Suprapubic skin (tissue), 4 donors: Measurements from ENCODE around the gene TCP11L1.

Experiments used
- EP300 ChIP-seq: sonication (generic); formaldehyde crosslinking; IDR thresholded peaks from one replicate; pipeline ENCODE4 v1.6.1; 2017; ENCODE audit warnings: antibody characterized with exemption
- POLR2A ChIP-seq, 2 donors: fragments of 450-650 bp; IDR thresholded peaks; one replicate each; pipeline ENCODE4 v1.6.1; 2017; ENCODE audit warnings: antibody characterized with exemption in 2 of 2, mild to moderate bottlenecking in 2 of 2, moderate library complexity in 2 of 2
- POLR2AphosphoS5 ChIP-seq, 3 donors: sonication (generic); formaldehyde crosslinking; IDR thresholded peaks; one replicate each; pipeline ENCODE4 v1.6.1; 2017; ENCODE audit warnings: antibody characterized with exemption in 3 of 3
- TF ChIP-seq, protein P1 (sequence below), 2 donors: fragments of 200-600 bp in 1 of 2; fragments of 450-650 bp in 1 of 2; sonication (generic) in 1 of 2; IDR thresholded peaks; one replicate each; pipeline ENCODE4 v1.5.1; 2016 to 2019; ENCODE audit warnings: antibody characterized with exemption in 2 of 2, mild to moderate bottlenecking in 1 of 2, moderate library complexity in 1 of 2

DNA sequence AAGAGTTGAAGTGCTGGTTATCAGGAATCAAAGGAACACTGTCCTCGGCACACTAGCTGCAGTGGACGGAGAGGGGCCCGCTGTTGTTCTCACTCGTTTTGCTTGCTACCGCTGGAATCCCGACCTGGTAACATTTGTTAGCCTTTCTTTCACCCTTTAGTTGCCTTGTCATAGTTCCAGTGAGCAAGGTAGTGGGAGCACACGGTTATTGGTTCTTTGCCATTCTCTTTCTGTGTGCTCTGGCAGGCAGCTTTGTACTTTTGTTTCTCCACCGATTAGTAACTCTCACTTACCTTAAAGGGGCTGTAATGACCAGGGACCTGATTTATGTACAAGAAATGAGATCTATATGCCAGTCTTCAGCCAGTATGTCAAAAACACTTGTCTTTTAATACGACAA is 21.9 kb upstream of the TCP11L1 start:
- TF ChIP-seq, protein P1, sequence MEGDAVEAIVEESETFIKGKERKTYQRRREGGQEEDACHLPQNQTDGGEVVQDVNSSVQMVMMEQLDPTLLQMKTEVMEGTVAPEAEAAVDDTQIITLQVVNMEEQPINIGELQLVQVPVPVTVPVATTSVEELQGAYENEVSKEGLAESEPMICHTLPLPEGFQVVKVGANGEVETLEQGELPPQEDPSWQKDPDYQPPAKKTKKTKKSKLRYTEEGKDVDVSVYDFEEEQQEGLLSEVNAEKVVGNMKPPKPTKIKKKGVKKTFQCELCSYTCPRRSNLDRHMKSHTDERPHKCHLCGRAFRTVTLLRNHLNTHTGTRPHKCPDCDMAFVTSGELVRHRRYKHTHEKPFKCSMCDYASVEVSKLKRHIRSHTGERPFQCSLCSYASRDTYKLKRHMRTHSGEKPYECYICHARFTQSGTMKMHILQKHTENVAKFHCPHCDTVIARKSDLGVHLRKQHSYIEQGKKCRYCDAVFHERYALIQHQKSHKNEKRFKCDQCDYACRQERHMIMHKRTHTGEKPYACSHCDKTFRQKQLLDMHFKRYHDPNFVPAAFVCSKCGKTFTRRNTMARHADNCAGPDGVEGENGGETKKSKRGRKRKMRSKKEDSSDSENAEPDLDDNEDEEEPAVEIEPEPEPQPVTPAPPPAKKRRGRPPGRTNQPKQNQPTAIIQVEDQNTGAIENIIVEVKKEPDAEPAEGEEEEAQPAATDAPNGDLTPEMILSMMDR (IDR thresholded peaks at IDR 0.05): no peak
- TF ChIP-seq EP300 (no peak), POLR2A (IDR thresholded peaks at IDR 0.05) (no peak), POLR2AphosphoS5 (IDR thresholded peaks at IDR 0.05) (no peak)
